Activated T-helper 9 cell treated with anti-CD3 and anti-CD28 coated beads, Interleukin-2, amount 50 U/mL, for 16 hours (primary cell): ENCODE measurements around the gene FREM3.

Experiments
- DNase-seq: peaks from one replicate; pipeline ENCODE4 v3.0.0-alpha.2; 2020; ENCODE audit warnings: low read depth

Gene FREM3

DNA sequence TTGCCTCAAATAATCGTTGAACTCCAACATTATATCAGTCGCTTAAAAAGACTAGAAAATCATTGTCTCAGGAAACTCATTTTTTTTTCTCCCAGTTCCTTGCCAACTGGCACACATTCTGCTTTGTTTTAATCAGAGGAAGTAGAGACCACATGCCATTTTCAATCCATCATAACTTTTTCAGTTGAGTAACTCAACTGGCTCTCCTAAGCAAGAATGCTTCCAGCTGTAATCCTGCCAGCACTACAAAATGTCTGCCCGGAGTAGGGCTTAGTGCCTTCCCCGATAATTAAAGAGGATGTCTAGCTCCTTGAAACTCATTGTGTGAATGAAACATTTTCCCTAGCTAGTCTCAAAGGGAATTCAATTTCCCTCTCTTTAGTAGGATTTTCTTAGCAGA, 33.0 kb downstream of the FREM3 start:
- DNase-seq: no peak

DNA sequence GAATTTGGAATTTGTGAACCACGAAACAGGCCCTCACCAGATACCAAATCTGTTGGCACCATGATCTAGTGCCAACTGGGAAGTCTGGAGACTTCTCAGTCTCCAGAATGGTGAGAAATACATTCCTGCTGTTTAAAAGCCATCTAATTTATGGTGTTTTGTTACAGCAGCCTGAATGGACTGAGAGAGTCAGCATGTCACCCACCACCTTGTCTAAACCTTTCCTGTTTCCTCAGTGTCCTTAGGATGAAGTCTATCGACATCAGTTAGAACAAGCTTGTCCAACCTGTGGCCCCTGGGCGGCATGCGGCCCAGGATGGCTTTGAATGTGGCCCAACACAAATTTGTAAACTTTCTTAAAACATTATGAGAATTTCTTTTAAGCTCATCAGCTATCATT, 42.1 kb downstream of the FREM3 start:
- no peak for DNase-seq

DNA sequence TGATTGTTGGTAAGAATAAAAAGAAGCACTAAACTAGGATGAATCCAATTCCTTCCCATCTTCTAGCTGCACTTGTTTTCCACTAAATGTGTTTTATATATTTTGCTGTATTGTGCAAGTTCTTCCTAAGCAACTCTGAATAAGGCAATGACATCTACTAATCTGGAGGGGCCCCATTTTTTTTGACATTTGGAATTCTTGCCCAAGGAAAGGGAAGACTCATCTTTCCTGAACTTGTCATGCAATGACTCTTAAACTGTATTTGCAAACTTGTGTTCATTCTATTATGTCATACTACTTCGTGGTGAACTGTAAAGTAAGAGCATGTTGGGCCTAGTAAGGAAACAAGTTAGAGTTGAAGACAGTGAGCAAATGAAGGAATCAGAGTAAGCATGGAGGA, 45.9 kb downstream of the FREM3 start:
- DNase-seq: no peak

DNA sequence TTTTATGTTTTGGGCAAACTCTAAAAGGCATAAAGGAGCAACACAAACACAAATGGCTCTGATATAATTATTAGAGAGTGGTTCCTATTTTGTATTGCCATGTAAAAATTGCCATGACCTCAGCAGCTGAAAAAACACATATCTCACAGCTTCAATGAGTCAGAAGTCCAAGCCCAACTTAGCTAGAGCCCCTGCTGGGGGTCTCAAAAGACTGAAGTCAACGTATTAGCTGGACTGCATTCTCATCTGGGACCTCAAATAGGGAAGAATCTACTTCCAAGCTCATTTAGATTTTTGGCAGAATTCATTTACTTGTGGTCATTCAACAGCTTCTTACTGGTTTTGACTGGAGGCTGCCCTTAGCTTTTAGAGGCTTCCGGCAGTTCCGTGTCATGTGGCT, 47.4 kb downstream of the FREM3 start:
- no peak for DNase-seq

DNA sequence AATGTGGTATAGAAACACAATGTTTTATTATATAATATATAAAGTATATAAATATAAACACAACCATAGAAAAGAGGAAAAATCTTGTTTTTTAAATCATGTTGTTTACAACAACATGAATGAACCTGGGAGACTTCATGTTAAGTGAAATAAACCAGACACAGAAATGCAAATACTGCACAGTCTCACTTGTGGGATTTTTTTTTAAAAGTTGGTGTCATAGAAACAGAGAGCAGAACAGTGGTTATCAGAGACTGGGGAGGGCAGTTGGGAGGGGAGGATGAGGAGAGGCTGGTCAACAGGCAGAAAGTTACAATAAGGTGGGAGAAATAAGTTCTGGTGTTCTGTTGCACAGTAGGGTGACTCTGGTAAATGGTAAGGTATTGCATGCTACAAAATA, 57.1 kb downstream of the FREM3 start:
- no peak for DNase-seq

DNA sequence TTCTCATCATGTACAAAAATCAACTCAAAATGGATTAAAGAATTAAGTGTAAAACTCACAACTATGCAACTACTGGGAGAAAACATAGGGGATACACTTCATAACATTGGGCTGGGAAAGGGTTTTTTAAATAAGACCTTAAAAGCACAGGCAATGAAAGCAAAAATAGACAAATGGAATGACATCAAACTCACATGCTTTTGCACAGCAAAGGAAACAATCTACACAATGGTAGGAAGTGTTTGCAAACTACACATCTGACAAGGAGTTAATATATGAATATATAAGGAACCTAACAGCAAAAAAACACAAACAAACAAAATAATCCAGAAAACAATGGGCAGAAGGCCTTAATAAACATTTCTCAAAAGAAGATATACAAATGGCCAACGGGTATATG, 57.9 kb downstream of the FREM3 start:
- DNase-seq: no peak

DNA sequence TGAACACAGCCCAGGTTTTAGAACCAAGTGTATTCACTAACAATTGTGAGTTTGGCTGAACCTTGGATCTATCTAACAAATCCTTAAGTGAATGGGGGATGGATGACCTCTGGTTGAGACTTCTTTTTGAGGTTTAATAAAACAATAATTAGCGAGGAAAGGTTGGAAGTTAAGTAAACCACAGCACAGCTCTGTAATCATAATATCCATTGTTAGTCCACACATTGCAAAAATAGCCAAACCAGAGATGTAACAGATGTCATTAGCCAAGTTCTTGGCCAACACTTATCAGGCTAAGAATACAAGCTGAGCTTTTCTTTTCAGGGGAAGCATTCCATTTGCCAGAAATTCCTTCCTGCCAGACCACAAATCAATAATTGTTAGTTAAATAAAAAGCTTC, 59.1 kb downstream of the FREM3 start:
- no peak for DNase-seq

DNA sequence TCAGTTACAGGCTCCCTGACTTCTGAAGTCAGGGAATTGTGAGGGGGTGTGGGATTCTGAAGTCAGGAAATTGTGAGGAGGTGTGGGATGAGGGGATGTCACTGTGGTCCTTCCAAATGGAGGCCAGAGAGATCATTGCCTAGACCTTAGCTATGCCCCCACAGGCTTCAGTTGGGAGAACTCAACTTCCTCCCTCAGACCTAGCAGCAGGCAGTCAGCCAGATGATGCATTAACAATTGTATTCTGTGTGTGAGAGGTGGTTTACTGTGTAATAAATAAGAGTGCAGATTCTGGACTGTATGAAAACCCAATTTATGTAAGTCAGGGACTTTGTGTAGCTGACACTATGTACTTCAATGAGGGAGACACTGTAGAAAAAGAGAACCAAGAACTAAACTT, 65.7 kb downstream of the FREM3 start:
- no peak for DNase-seq

DNA sequence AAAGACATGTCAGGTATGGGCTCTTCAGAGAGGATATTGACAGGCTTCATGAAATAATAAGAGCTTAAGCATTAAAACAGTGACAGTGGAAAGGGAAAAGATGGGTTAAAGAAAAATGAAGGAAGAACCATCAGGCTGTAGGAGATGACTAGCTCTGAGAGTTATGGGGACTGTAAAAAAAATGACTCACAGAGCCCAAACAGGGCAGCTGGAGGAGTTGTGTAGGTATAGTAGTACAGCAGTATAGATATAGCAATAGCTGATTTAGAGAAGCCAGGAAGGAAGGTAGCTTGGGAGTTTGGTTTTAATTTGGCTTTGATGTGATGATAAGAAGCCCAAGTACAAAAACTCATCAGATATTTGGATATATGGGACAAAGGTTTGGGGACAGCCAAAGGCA, 66.6 kb downstream of the FREM3 start:
- no peak for DNase-seq

DNA sequence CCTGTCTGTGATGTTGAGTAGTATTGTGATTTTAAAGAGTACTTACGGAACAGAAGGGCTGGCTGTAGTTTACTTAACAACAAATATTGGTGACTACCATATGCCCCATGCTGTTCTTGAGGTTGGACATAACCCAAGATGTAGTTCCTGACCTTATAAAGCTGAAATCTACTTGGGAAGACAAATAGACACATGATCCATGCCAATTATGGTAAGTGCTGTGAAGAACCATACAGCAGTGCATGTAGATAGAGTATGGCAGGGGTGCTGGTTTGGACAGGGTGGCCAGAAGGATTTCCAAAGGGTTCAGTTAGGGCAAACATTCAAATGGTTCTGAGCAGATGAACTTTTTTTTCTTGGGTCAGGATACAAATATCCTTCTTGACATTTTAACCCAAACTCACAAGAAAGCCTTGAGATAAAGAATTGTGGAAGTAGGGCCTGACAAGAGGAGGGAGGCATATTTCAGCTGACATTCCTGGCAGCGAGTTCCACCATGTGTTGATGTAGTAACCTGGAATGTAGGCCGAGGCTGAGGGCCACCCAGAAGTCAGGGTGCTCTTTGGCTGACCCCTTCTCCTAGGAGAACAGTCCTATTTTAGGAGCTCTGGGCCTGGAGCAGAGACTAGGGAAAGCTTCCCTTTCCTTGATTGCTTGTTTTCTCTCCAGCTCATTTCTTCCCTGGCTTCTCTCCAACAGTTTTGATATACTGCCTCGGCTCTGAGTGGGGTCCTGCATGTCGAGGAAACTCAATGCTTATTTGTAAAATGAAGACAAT, 74.2 kb downstream of the FREM3 start:
- no peak for DNase-seq

DNA sequence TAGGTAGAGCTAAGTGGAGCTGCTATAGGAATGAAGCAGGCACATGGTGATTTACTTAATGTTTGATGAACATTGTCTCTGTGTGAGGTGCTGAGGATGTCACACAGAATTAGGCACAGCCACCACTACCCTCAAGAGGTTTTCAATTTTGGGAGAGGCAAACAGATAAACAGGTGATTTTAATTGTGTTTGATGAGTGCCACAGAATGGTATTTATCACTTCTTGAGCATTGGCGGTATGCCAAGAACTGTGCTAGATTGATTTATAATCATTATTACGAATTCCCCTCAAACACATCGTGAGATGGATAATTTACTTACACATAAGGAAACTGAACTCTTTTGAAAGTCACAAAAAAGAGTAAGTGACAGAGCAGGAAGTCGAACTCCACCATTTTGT, 74.8 kb downstream of the FREM3 start:
- DNase-seq: no peak

DNA sequence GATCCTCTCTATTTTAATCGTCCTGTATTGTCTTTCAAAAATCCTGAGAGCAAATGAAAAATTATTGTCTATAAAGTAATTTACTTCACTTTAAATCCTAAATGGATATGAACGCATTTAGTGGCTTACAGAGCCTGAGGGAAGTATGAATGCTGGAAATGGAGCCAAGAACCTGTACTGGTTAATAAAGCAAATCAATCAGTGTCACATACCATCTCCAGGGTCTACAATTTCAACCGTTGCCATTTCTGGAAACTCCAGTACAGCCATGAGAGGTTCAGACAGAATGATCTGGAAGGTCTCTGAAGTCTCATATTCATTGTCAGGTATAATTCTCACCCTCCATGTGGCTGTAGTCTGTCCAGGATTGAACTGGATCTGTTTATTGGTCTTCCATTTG, 76.6 kb downstream of the FREM3 start:
- DNase-seq: no peak

DNA sequence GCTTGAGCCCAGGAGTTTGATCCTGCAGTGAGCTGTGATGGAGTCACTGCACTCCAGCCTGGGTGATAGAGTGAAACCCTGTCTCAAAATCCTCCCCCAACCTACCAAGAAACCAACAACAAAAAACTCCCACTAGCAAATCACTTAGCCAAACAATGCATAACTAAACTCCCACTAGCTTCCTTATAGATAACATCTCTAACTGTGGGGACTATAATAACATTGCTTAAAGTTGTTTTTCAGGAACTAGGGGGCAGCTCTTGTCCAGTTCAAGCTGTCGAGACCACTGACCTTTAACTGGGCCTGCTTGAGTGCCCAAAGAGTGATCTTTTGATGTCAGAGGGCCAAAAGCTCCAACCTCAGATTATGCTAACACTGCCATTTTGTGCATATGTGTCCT, 81.7 kb downstream of the FREM3 start:
- DNase-seq: no peak

DNA sequence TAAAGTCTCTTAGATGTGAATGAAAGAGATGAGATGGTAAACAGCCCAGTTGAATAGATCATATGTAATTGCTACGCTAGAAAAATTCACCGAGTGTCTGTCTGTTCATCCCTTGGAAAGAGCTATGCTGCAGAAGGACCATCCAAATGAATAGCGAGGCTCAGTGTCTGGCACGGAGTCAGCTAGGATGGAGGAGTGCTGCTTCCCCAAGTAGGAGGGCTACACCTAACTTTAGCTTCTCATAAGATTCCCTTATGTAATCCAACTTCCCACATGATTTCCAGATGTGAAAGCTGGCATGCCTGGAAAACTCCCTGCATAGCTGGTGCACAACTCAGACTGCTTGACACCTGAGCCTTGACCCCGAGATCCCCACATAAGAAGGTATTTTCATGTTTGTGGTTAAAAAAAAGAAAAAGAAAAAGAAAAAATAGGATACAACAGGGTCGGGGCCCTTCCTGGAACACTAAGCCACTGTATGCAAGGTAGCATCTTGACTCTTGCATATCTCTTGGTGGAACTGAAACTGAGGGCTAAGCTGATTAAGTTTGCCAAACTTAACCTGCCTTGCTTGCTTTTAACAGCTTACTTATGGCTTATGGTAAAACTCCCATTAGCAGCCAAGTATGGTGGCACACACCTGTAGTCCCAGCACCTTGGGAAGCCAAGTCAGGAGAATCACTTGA, 82.3 kb downstream of the FREM3 start:
- no peak for DNase-seq

DNA sequence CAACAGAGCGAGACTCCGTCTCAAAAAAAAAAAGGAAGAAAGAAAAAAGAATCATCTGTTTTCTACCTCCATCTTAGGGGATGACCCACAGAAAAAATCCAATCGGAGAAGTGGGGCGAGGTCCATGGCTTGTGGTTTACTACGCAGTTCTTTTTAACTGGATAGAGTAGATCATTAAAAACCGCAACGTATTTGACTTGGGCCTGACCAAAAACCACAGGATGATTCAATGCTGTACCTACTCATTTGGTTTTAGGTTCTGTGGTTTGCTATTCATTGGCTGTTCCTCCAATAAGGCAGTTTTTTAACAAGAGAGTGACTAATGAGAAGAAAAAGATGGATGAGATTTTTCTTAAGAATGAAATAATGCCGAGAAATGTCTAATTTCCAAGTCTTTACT, 83.7 kb downstream of the FREM3 start:
- DNase-seq: no peak

DNA sequence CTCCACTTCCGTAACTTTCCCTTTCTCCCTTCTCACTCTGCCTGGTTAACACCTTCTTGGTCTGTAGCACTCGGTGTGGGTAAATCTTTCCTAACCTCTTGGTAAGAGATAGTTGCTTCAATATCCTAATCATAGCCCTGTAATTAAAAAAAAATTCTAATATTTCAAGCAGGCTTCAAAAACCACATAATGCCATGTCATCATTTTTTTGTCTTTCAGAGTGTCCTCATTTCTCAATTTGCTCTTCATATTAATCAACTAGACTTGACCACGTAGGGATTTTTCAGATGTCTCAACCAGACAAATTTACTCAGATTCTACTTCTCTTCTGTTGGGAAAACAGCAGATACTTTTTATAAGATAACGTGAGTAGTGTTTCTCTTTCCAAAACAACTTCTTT, 91.0 kb downstream of the FREM3 start:
- DNase-seq: no peak

DNA sequence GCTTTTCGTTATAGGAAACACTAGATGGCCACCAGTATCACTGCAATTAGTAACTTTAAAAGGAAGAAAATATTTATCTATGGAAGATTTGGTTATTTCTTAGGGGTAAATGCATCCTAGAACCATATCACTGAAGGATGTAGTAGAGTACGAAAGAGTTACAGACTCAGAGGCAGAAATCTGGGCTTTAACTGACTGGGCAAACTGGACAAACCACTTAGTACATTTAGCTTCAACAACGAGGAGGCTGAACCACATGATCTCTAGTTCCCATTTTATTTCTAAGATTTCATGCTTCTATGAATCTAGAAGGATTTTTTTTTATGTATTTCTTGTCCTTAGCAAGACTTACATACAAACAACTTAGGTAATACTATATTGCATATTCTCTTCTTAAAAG, 94.0 kb downstream of the FREM3 start:
- DNase-seq: no peak

DNA sequence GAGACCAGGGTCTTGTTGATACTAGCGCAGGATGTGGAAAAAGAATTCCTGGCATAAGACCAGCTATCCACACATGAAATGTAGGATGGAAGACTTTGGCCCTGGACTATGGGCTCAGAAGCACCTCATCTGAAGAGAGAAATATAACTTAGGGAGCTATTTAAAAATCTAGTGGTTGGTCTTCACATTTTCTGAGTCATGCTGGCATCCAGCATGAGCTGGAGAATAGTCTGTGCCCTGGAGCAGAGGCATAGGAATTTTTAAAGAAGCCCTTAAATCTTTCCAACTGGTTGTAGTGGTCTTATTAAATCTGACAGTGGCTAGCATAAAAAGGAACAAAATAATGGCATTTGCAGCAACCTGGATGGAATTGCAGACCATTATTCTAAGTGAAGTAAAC, 100.6 kb downstream of the FREM3 start:
- no peak for DNase-seq

DNA sequence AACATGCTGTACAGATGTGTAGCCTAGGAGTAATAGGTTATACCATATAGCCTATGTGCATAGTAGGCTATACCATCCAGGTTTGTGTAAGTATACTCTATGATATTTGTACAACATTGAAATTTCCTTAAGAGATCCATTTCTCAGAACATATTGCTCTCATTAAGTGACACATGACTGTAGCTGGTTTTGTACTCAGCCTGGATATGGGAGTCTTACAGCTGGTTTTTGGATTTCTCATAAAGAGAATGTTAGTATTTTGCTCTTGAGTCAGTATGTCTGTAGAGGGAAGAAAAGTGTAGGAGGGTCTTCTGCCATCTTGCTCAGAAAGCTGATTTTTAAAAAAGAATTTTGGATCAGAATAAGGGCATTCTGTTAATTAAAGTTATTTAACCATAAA, 101.7 kb downstream of the FREM3 start:
- no peak for DNase-seq

DNA sequence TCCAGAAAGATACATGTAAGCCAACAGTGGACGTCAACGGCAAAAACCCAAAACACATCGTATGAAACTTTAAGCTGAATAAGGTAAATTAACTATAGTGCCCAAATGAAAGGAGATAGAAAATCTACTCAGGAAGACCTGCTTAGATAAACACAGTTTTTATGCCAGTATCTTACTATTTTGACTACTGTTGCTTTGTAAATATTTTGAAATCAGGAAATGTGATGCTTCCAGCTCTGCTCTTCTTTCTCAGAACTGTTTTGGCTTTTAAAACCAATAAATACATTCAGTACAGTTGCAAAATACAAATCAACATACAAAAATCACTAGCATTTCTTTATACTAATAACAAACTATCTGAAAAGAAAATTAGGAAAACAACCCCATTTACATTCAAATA, 103.2 kb downstream of the FREM3 start:
- DNase-seq: no peak

DNA sequence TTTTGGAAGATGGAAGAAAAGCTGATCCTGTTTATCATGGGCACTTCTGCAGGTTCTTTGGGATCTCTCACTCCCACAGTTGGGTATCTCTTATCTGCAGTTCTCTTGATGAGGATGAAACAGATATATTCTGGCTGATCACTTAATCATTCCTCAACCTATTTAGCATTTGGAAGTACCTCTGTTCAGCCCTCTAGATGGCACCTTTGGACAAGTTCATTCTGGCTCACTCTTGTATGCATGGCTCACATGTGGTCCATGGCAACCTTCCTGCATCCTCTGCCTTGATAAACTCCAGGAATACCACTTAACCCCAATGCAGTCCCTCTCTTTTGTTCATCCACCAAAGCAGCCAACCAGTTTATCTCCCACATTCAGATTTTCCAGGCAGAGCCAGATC, 112.8 kb downstream of the FREM3 start:
- DNase-seq: no peak

DNA sequence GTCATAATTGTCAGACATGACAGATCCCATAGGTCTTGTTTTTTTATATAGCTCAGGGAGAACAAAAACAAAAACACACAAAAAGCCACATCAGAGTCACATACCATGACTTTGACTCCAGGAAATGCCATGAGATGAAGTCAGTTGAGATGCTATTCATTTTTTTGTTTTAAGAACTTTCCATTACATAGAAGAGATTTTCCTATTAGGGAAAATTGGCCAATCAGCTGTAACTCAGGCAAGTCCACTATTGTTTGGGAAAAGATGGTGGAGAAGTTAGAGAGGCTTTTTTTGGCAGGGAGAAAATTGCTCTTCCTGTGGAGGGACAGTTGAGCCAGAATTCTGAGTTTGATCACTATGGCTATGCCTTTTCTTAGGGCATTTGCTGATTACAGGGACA, 114.4 kb downstream of the FREM3 start:
- DNase-seq: no peak

DNA sequence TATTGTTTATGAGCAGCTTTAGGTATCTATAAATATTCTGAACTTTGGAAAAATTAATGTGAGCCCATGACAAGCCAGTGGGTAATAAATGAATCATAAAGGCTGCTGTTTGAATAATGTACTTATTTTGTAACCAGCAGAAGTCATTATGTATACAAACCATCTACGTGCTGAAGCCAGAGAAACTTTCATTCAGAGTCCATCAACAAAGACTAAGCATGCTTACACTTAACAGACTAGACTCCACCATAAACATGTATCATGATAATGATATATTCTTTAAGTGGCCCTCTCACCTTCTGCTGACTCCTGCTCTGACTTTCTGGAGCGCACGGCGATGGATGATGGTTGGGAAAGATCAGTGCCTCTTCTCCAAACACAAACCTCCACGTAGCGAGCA, 114.9 kb downstream of the FREM3 start:
- DNase-seq: no peak

DNA sequence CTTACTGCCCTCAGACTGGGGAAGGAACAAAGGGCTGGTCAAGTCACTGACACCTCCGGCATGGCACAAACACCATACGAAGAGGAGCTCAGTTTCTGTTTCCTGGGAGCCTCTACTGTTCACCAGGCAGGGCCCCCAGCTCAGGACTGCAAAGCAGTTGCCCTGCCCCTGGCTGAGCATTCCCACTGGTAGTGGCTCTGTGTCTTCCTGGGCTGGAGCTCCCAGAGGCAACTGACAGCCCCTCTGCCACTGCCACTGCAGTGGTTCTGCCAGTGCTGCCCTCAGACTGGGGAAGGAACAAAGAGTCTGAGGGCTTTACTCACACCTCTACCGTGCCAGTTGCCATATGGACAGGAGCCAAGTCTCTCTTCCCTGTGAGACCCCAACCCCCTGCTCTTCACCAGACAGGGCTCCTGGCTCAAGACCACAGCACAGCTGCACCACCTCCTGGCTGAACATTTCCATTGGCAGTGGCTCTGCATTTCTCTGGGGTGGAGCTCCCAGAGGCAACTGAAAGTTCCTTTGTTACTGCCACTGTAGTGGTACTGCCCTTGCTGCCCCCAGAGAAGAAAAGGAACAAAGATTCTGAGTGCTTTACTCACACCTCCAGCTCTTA, 119.0 kb downstream of the FREM3 start:
- DNase-seq: no peak
